GM11168 (cell line): ENCODE results near the gene P2RY13.

Source experiments
- in situ Hi-C: fragments of 300-500 bp; cut with MboI; formaldehyde crosslinking; loops from one replicate; pipeline ENCODE4 v1.12.0; 2022; ENCODE audit warnings: low sequenced_read_pairs; ENCODE audit not compliant: unreplicated experiment

The P2RY13 gene

DNA sequence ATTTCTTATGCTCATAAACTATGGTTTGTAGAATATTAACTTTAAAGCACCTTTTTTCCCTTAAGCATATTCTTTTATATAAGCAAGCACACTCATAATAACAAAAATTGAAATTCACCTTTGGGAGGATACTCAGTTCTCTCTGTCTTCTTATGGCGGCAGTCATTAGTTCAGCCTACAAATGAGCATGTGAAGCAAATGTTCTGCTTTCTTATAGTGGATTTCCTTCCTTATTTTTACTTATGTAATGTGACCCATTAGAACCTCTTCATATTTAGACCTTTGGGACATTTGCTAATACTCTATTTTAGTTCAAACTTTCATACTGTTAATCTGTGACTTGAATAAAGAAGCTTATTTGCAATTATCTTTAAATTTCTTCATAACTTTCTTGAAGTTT, at the start of gene P2RY13:
P2RY13 (minus strand) TSS at position 187 of the 400 bp plus-strand sequence; CDS start at position 166, 21 bp downstream.
- in situ Hi-C loops = no loop called here

DNA sequence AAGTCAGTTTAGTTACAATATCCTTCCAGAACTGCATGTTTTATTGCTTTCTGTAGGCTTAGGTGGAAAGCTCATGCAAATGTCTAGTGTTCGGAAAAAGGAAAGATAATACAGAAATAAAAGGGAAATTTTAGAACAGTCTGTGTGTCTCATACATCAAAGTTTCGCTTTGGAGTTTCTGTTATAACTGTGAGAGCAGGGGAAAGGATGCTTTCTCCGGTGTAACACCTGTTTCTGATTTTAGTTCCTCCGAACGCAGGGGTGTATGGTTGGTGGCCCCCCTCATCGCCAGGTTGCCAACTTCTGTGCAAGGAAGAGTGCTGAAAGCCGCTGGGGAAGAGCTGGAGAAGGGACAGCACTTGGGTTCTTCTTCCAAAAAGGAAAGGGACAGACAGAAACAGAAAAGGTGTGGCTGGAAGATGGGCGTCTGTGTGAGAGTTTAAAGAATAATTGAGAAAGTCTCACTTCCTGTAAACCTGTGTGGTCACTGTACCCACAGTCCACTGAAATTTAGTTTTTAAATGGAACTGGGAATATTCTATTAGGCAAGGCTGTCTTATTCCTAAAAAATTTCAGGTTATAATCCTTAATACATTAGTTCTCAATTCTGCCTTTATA, 48.5 kb upstream of the P2RY13 start:
- in situ Hi-C loops = no loop called here

DNA sequence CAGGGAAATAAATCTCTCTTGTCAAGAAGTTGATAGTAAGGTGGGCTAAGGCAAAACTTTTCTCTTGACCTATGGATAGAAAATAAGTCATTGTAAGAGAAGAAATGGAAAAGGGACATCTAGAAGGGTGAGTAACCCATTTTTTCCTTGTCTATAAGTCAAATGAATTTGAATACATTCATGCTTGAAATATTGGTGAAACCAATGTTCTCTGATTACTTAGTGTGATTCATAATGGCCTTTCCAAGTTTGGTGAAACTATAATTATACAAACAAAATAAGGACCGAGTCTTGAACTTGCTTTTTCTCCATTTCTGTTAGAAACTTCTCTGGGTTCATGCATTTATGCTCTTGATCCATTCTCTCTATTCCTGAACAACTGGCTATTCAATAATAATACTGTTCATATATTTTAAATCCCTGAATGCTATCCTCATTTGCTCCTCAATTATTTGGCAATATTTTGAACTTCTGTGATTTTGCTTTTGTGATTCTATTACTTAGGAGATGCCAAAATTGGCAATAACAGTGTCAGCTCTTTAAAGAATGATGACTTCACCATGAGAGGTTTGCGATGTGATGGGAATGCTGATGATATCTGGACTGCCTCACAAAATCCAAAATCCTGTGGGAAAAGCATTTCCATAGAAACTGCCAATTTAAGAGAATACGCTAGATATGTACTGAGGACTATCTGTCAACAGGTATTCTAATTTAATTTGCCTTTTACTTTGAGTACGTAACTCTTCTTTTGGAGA, 42.9 kb upstream of the P2RY13 start:
- in situ Hi-C loops = no loop called here

DNA sequence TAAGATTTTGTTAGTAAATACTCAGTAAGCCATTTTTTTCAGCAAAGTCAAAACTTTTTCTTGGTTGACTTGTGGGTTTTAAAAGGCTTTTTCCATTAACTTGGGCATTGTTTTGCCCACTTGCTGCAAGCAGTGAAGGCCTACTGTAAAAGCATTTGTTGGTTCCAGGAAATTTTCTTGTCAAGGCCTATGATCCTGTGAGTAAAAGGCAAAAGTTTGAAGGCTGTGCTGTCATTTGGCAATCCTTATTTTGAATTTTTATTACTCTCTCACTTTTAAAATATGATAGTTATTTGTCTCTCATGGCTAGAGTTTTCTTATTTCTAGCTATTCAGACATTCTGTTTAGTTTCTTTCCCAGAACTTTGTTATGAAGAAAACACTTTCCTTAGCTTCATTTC, 42.2 kb upstream of the P2RY13 start:
- in situ Hi-C loops = no loop called here

DNA sequence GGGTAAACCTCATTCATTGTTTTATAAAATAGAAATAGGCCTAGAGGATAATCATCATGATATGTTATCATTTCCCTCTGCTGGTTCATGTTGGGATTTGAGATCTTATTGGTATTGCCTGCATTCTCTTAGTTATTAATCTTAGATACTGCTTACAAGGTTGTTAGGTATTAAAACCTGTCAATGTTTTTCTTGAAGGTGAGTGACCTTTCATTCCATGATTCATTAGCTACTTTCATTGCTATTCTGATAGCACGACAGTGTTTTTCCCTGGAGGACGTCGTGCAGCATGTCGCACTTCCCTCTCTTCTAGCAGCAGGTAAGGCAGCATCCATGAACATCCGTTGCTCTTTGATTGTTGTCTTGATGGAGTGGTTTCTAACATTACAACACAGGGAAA, 38.1 kb upstream of the P2RY13 start:
- in situ Hi-C loops = no loop called here

DNA sequence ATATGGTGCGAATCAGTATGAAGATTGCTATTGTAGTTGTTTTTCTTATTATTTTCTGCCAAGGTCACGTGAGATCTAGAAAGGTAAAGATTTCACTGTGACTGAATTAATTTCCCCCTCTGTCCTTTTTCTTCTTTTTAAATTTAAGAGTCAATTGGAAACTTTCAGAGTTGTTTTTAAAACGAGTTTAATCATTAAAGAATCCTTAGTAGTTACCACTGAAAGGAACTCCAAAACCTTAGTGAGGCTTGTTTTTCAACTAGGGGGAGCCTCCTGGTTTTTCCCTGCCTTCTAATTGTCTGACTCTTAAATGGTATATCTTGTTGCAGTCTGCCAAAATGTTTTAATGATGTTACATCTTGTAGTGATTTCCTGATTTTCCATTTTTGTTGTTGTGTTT, 37.6 kb upstream of the P2RY13 start:
- in situ Hi-C loops = no loop called here

DNA sequence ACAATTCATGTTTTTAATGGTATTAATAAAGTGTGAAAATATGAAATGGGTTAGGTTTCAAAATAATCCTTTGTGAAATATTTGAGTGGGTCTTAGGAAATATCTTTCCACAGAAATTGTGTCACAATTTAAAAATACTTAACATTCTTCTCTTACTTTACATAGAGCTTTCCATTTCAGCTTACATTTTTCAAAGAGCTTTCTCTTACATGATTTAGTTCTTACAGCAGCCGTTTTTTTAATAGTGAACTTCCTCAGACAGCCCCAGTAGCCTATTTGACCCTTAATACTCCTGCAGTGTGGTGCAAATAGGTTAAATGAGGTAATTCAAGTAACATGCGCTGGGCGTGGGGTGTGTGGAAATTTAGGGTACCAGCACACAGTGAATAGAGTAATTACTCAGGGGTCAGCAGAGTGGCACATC, 33.4 kb upstream of the P2RY13 start:
- in situ Hi-C loops = no loop called here

DNA sequence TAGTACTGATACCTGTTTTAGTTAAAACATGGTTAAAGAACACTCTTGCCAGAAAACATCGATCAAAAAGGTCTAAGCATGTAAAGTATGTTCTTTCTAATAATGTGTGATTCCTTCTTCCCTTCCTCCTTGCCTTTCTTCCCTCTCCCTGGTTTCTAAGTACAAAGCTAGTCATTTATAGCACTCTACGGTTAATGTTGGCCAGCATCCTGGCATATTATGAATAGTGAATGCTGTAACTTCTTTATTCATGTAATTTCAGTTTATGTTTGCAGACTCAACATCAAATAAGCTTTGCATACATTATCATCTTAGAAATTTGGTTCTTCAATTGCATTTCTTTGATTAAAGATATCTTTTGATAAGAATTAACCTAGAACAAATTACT, 28.1 kb upstream of the P2RY13 start:
- in situ Hi-C loops = no loop called here

DNA sequence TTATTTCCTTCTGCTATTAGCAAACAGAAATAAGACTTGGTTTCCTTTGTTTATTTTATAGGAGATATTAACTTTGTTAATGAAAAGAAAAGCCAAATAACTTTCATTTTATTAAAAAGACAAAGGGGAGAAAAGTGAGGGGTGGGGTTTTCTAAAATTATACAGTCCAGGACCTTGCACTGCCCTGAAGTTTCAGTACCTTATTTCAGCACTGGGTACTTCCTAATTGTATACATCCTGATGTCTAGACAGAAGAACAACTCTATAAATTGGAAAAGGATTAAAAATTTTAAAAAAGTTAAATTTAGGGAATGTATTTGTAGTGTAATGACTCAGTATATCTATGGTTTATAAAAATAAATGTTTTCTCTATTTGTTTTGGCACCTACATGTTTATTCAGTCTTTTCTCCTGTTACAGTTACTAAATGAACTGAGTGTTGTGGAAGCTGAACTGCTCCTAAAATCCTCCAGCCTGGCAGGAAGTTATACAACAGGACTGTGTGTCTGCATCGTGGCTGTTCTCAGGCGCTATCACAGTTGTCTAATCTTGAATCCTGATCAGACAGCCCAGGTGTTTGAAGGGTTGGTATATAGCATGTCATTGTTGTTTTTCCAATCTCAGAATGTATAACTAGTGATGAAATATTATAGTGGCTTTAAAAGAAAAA, 27.6 kb upstream of the P2RY13 start:
- in situ Hi-C loops = no loop called here

DNA sequence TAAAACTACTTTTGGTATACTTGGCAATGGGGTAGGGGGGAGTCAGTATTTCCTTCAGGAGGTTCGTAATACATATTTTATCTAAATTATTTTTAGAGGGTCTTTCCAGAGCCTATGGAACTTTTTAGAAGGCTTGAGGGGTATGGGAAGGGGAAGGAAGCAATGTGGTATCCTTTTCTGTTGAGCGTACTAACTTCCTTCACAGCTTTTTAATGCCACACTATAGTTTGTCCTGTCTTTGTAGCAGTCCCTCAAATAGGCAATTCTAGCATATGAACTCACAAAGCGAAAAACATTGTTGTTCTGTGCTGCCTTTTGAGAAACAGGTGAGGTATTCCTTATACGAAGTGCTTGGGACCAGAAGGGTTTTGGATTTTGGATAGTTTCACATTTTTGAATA, 22.3 kb upstream of the P2RY13 start:
- in situ Hi-C loops = no loop called here

DNA sequence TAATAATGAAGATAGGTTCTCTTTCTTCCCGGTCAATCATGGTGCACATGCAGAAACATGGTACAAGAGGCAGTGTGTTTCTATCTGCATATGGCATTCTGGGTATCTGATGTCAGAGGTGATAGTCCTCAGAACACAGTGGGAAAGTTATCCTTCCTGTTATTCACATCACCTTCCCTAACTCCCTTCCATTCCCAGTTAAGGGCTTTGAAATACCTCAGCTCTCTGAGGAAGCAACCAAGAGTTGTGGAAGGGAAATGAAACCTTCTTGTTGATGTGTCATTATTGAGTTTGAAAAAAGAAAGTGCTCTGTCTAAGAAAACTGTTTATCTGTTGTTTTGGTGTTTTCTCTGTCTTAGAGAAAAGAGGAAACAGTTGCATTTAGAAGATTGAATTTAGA, 21.9 kb upstream of the P2RY13 start:
- in situ Hi-C loops = no loop called here

DNA sequence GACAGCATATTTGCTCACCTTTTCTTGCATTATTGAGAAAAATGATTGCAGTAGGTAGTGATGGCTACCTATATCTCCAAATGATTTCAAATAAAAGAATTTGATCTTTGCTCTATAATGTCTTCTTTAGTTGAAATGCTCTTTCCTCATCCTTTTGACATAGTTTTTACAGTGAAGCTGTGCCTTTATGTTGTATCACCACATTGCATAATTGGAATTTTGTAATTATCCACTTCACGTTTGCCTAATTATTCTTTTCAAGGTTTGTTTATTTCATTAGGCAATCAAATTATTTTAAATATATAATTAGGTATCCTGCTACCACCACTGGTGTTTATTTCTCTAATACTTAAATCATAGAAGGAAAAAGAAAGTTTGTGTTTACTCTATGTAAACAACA, 21.3 kb upstream of the P2RY13 start:
- in situ Hi-C loops = no loop called here

DNA sequence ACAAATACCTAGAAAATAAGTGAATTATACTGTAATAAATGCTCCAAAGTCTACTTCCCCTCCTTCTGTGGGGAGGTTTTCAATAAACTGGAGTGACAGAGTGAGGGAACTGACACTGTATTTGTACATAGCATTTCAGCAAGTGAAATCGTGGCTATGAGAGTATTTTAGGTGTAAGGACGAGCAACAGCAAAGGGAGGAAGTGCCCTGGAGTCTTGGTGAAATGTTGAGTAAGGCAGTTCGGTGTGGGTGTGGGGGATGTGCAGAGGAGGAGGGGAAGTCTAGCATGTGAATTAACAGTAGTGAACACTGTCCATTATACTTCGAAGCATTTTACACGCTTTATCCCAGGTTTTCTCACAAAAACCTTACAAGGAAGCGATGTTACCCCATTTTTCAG, 18.1 kb upstream of the P2RY13 start:
- in situ Hi-C loops = no loop called here

DNA sequence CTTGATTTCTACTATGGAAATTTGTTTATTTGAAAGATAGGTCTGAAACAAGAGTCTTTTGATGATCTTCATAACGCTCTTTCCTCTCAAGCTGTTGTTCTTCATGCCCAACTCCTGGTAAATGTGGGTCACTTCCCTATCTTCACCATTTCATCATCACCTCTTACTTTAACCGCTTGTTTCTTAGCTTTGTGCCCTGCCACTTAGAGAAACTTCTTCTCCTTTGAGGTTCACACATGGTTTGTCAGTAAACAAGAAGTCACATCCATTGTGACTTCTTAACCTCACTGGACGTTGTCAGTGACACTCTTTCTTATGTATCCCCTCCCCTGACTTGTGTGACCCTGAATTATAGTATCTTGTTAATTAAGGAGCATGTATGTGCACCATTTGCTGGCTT, 16.9 kb upstream of the P2RY13 start:
- in situ Hi-C loops = no loop called here

DNA sequence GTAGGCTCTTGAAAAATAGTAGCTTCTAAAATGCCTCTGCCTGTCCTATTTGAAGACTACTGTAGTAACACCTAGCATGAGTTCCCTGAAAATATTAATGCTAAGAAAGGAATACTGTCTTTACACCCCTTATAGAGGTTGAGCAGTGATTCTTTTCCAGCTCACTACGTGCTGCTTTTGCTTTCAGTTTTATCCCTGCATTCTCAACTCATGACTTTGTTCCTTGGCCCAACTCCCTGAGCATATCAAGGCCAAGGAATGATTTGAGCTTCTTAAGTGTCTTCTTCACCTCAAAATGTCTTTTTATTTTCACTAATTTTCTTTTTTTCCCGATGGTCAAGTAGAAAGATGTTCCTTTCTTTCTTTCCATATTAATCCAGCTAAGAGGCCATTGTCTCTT, 16.5 kb upstream of the P2RY13 start:
- in situ Hi-C loops = no loop called here

DNA sequence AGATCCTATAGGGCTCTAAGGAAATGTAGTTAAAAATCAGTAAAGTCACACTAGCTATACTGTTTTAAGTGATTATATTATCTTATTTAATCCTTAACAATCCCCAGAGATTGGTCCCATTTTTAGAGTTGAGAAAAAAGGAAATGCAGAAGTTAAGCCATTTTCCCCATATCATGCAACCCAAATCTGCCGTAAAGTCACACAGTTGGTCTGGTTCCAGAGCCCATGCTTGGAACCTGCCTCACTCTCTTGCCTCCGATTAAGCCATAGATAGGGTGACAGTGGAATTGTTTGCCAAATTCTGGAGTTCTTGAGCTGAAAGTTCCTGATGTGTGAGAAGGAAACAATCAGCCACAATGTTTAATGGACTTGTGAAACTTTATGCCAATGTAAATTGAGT, 2.3 kb upstream of the P2RY13 start:
- in situ Hi-C loops = no loop called here

DNA sequence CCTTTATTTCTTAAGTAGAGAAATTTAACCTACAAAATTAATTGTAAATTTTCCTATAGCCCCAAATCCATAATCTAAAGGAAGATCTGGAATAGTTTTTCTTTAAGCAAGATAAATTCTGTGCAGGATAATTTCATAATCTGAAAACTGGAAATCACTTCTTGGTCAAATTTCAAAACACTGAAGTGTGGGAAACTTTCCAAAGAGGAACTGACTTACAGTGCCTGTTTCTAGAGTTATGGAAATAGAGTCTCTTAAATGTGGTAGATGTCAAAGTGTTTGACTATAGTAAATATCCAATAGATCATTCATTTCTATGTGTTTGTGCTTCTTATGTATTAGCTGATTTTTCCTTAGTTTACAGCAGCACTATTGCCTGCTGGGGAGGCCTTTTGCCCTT, 1.6 kb upstream of the P2RY13 start:
- in situ Hi-C loops = no loop called here

DNA sequence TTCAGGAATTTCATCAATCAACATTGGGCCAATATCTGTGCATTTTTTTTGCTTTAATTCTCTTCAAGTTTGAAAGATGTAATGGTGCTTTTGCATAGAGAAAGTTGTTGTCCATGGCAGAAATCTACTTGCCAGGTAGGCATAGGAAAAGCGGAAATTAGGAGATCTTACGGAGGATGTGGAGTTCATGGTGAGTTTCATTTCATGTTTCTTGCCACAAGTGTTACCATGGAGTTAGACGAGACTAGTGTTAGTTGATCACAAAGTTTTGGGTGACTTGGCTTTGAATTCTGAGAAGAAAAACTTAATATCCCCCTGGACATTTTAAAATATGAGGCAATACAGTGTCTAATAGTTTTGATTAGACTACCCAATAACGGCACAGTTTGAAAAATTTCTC, 1.0 kb upstream of the P2RY13 start:
- in situ Hi-C loops = no loop called here

DNA sequence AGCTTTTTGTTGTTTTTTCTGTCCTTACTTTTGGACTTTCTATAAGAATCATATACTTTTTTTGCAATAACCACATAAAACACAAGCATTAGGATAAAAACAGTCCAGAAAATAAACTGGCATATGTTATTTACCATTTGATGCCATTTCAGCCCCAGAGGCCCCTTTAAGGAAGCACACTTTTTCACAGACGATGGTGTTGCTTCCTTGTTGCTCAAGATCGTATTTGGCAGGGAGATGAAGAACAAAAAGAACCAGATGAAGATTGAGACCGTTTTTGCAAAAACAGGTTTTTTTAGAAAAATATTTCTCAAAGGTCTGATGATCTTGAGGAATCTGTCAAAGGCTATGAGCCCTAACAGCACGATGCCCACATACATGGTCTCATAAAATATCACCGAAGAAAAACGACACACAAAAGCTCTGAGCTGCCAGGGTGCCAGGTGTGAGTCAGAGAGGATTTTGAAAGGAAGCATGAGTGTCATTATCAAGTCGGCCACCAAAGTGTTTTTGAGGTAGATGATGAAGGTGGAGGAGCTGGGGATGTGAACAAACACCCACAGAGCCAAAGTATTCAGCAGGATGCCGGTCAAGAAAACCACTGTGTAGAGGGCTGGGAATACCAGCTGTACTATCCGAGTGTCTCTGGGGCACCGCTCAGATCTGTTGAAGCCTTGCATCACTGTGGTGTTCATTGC, 902 bp downstream of the P2RY13 start:
- in situ Hi-C loops = no loop called here

DNA sequence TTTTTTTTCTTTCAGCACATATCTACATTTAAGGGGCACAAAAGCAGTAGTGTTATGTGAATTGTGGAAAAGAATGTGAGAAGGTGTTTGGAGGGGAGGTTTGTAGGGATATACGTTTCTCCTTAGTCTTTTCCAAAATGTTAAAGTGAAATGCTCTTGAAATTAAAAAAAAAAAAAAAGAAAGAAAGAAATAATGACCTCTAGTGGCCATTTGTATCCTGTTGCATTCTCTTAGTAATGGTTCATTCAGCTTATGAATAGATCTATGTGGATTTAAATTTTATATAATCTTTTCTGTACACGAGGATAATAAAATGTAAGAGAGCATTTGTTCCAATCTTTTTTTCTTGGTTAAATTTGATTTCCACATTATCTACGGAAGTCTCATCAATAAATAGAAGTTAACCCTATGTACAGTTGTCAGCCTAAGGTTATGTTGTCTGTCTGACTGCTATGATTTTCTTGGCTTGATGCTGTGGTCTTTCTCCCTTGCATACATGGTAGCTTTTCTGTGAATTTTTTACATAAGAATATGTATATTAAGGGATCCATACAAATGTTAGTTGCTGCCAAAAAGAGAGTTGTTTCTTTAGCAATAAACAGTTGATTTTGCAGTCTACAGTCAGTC, 1.7 kb downstream of the P2RY13 start:
- in situ Hi-C loops = no loop called here

DNA sequence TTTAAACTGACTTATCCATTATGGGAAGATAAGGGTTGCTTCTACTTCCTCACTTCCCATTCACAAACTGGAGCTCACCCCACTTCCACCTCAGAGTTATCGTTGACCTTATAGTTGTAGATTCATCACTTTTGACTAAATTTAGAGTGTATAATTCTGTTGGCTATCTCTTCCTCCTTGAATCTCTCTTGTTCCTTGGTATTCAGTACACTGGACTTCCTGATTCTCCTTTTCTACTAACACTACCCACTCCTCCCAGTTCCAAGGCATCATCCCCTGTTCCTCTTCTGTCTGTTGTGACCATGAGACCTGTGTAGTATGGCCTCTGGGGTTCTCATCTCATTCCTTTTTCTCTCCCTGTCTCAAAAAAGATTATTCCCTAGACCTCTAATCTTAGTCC, 6.8 kb downstream of the P2RY13 start:
- in situ Hi-C loops = no loop called here
